Measurements from ENCODE around the gene CD9. TPM values are rescaled to one million over a fixed set of nuclear protein-coding genes. Genes with fewer than 3 reads are reported as not detected.

CD9 gene
- total RNA-seq, 1 donor from 2014 or later = 120 TPM

DNA sequence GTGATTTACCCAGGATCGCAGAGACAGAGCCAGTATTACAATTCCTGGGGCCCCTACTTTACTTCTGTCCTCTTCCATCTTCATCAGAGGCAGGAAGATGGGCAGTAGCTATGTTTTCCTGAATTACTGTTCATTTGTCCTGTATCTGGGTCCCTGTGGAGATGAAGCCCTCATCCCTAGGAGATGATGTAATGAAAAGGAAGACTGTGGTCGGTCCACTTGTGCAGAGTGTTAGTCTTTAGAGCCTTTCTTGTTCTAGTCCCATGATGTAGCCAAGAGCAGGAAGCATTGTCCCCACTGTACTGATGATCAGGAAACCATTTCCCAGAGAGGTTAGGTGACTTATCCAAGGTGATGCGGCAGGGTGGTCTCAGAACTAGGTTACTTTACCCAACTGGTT is 2.6 kb downstream of the CD9 start:
- Mint-ChIP-seq H3K36me3 (peaks cover 23% of the 10 kb centered on the region), H3K27ac (peak overlapping the region; percentile 70), H3K4me3 (peak overlapping the region; percentile 91), H3K27me3 (peaks cover 58% of the 10 kb centered on the region), H3K4me1 (ENCODE audit: unreplicated experiment) (peaks cover 42% of the 10 kb centered on the region), H3K9me3 (no peaks in the 10 kb centered on the region)
- TF ChIP-seq, protein P1, sequence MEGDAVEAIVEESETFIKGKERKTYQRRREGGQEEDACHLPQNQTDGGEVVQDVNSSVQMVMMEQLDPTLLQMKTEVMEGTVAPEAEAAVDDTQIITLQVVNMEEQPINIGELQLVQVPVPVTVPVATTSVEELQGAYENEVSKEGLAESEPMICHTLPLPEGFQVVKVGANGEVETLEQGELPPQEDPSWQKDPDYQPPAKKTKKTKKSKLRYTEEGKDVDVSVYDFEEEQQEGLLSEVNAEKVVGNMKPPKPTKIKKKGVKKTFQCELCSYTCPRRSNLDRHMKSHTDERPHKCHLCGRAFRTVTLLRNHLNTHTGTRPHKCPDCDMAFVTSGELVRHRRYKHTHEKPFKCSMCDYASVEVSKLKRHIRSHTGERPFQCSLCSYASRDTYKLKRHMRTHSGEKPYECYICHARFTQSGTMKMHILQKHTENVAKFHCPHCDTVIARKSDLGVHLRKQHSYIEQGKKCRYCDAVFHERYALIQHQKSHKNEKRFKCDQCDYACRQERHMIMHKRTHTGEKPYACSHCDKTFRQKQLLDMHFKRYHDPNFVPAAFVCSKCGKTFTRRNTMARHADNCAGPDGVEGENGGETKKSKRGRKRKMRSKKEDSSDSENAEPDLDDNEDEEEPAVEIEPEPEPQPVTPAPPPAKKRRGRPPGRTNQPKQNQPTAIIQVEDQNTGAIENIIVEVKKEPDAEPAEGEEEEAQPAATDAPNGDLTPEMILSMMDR (conservative IDR thresholded peaks at IDR 0.05) = no peak
- DNase-seq (ENCODE audit: extremely low spot score, unreplicated experiment) = no peak

GRCh38 chr12:6203601-6204000 is 3.4 kb downstream of the CD9 start:
- H3K27me3 Mint-ChIP-seq = peaks cover 51% of the 10 kb centered on the region
- H3K36me3 Mint-ChIP-seq = peaks cover 23% of the 10 kb centered on the region
- H3K27ac Mint-ChIP-seq = peak overlapping the region; percentile 70
- H3K4me3 Mint-ChIP-seq = peak overlapping the region; percentile 91
- peaks cover 36% of the 10 kb centered on the region for H3K4me1 Mint-ChIP-seq (ENCODE audit: unreplicated experiment)
- no peak for DNase-seq (ENCODE audit: extremely low spot score, unreplicated experiment)
- H3K9me3 Mint-ChIP-seq = no peaks in the 10 kb centered on the region
- TF ChIP-seq, protein P1 (conservative IDR thresholded peaks at IDR 0.05) = no peak

GRCh38 chr12:6204533-6205143 is 4.4 kb downstream of the CD9 start:
- Mint-ChIP-seq H3K4me3 (peak overlapping the region; percentile 78), H3K27ac (peak overlapping the region; percentile 80)

GRCh38 chr12:6205144-6205539 is 4.9 kb downstream of the CD9 start:
- Mint-ChIP-seq H3K27ac (peak overlapping the region; percentile 80), H3K27me3 (peaks cover 38% of the 10 kb centered on the region), H3K36me3 (peaks cover 28% of the 10 kb centered on the region), H3K4me1 (ENCODE audit: unreplicated experiment) (peaks cover 28% of the 10 kb centered on the region), H3K4me3 (peak overlapping the region; percentile 73), H3K9me3 (no peaks in the 10 kb centered on the region)
- no peak for DNase-seq (ENCODE audit: extremely low spot score, unreplicated experiment)
- TF ChIP-seq, protein P1 (conservative IDR thresholded peaks at IDR 0.05) = no peak

More at GRCh38 chr12:6204533-6205143, 4.4 kb downstream of the CD9 start:
- peaks cover 28% of the 10 kb centered on the region for H3K36me3 Mint-ChIP-seq
- H3K27me3 Mint-ChIP-seq = peaks cover 41% of the 10 kb centered on the region
- no peaks in the 10 kb centered on the region for H3K9me3 Mint-ChIP-seq
- H3K4me1 Mint-ChIP-seq (ENCODE audit: unreplicated experiment) = peaks cover 29% of the 10 kb centered on the region
- no peak for DNase-seq (ENCODE audit: extremely low spot score, unreplicated experiment)
- TF ChIP-seq, protein P1 (conservative IDR thresholded peaks at IDR 0.05) = no peak

- peak overlapping the region; percentile 73 for H3K4me3 Mint-ChIP-seq
These were observed 5.6 kb downstream of the CD9 start for GRCh38 chr12:6205761-6206160.

More at GRCh38 chr12:6205761-6206160, 5.6 kb downstream of the CD9 start:
- DNase-seq (ENCODE audit: extremely low spot score, unreplicated experiment) = no peak
- peaks cover 38% of the 10 kb centered on the region for H3K27me3 Mint-ChIP-seq
- TF ChIP-seq, protein P1 (conservative IDR thresholded peaks at IDR 0.05) = no peak
- H3K4me1 Mint-ChIP-seq (ENCODE audit: unreplicated experiment) = peaks cover 28% of the 10 kb centered on the region
- H3K36me3 Mint-ChIP-seq = peaks cover 28% of the 10 kb centered on the region
- peak overlapping the region; percentile 80 for H3K27ac Mint-ChIP-seq
- no peaks in the 10 kb centered on the region for H3K9me3 Mint-ChIP-seq

Data from type B pancreatic cell (in vitro differentiated cells).